ENCODE data around the gene TAF11L12. TPM values are rescaled to one million over a fixed set of nuclear protein-coding genes. Genes with fewer than 3 reads are reported as not detected.
"Not testable (repeated sequence)": the region's sequence is repeated elsewhere in the genome, so short reads cannot be mapped to it uniquely, and the experiment has no call there.

TAF11L12 gene
- total and polyA plus RNA-seq, 2 donors (not counting 1 experiment from before 2014, with no cell fraction given) = not detected

- H3K9ac ChIP-seq (ENCODE audit: low read length); ATAC-seq (ENCODE audit: low read depth); DNase-seq; H2AFZ ChIP-seq (ENCODE audit: insufficient read depth, low read depth, low read length, poor library complexity, severe bottlenecking); H3K27me3 ChIP-seq (replicated peaks in 1 of 4; ENCODE audit: control extremely low read depth in 1 of 4, control insufficient read depth in 3 of 4, insufficient read depth in 4 of 4, low read length in 3 of 4); POLR2A ChIA-PET; H3K27me3 Mint-ChIP-seq; H3K27ac ChIP-seq (ENCODE audit: low read length in 2 of 2); intact Hi-C loops (cut with micrococcal nuclease); H3K9me3 Mint-ChIP-seq (ENCODE audit: insufficient read depth); H3K27ac Mint-ChIP-seq; H3K36me3 ChIP-seq (replicated peaks in 1 of 2; ENCODE audit: control extremely low read depth in 1 of 2, control insufficient read depth in 1 of 2, extremely low read depth in 1 of 2, insufficient read depth in 2 of 2, low read length in 1 of 2); H3K4me1 ChIP-seq (ENCODE audit: control insufficient read depth in 2 of 2, insufficient read depth in 2 of 2, low read length in 2 of 2); H3K4me1 Mint-ChIP-seq; H3K79me2 ChIP-seq (ENCODE audit: control insufficient read depth, insufficient read depth, low read length); CTCF ChIA-PET; H3K9me3 ChIP-seq (ENCODE audit: control extremely low read depth in 1 of 3, control insufficient read depth in 2 of 3, insufficient read depth in 1 of 3, low read length in 2 of 3); H3K4me2 ChIP-seq (replicated peaks; ENCODE audit: low read depth, low read length, poor library complexity, severe bottlenecking); H3K4me3 ChIP-seq (ENCODE audit: control extremely low read depth in 1 of 5, extremely low read depth in 1 of 5, insufficient read depth in 1 of 5, low read depth in 2 of 5, low read length in 4 of 5); H3K4me3 Mint-ChIP-seq; H4K20me1 ChIP-seq (ENCODE audit: control insufficient read depth, insufficient read depth, low read length, poor library complexity, severe bottlenecking): not testable (repeated sequence)
- WGBS (ENCODE audit: insufficient coverage) = no CpG with 5 or more reads among the region's 15 CpGs
Measured at GRCh38 chr5:17597728-17598127, 12.5 kb upstream of the TAF11L12 start, which contains the start of gene TAF11L10. Gene TAF11L10 (minus strand): TSS chr5:17597828.

DNA sequence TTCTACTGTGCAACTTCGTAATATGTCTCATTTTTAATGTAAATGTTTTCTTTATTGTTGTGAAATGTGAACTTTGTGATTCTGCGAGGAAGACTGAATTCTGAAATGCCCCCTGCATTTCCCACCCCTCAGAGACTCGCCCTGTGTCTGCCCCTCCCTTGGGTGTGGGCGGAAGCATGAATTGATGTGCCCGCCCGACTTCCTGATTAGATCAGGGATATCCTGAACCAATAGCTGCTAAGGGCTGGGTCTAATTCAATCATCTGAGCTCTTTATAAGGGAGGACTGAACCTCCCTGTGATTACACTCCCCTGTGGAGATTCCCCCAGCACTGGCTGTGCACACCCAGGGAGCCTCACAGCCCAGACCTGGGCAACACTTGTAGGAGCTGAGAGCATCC, 6.3 kb upstream of the TAF11L12 start, which contains the start of gene TAF11L11:
Gene TAF11L11 (plus strand): TSS at position 304 of the 400 bp plus-strand sequence.
- H3K9ac ChIP-seq (ENCODE audit: low read length); POLR2A ChIA-PET; H3K27ac ChIP-seq (ENCODE audit: low read length in 2 of 2); H3K4me3 ChIP-seq (ENCODE audit: control extremely low read depth in 1 of 5, extremely low read depth in 1 of 5, insufficient read depth in 1 of 5, low read depth in 2 of 5, low read length in 4 of 5); H3K4me2 ChIP-seq (replicated peaks; ENCODE audit: low read depth, low read length, poor library complexity, severe bottlenecking); H3K4me3 Mint-ChIP-seq; intact Hi-C loops (cut with micrococcal nuclease); H3K36me3 ChIP-seq (replicated peaks in 1 of 2; ENCODE audit: control extremely low read depth in 1 of 2, control insufficient read depth in 1 of 2, extremely low read depth in 1 of 2, insufficient read depth in 2 of 2, low read length in 1 of 2); H4K20me1 ChIP-seq (ENCODE audit: control insufficient read depth, insufficient read depth, low read length, poor library complexity, severe bottlenecking); H3K4me1 Mint-ChIP-seq; H3K27me3 Mint-ChIP-seq; DNase-seq; CTCF ChIA-PET; H3K27me3 ChIP-seq (replicated peaks in 1 of 4; ENCODE audit: control extremely low read depth in 1 of 4, control insufficient read depth in 3 of 4, insufficient read depth in 4 of 4, low read length in 3 of 4); H2AFZ ChIP-seq (ENCODE audit: insufficient read depth, low read depth, low read length, poor library complexity, severe bottlenecking); H3K4me1 ChIP-seq (ENCODE audit: control insufficient read depth in 2 of 2, insufficient read depth in 2 of 2, low read length in 2 of 2); ATAC-seq (ENCODE audit: low read depth); H3K9me3 Mint-ChIP-seq (ENCODE audit: insufficient read depth); H3K9me3 ChIP-seq (ENCODE audit: control extremely low read depth in 1 of 3, control insufficient read depth in 2 of 3, insufficient read depth in 1 of 3, low read length in 2 of 3); H3K27ac Mint-ChIP-seq; H3K79me2 ChIP-seq (ENCODE audit: control insufficient read depth, insufficient read depth, low read length): not testable (repeated sequence)
- 54% methylated on average over 2 of the region's 6 CpGs for WGBS (ENCODE audit: insufficient coverage)
